DMS79 (cell line): Measurements from ENCODE around the gene SIRT6.
"Not testable (repeated sequence)": the region's sequence is repeated elsewhere in the genome, so short reads cannot be mapped to it uniquely, and the experiment has no call there.

ENCODE experiments used
- DNase-seq: peaks from one replicate; lab custom pipeline; 2025; lab: John Stamatoyannopoulos, UW

Gene SIRT6

GRCh38 chr19:4199699-4200293 is 17.4 kb upstream of the SIRT6 start:
- DNase-seq = no peak

- DNase-seq = no peak
These were observed 16.2 kb upstream of the SIRT6 start for GRCh38 chr19:4198467-4199126.

GRCh38 chr19:4197625-4198466 is 15.5 kb upstream of the SIRT6 start:
- no peak for DNase-seq

- no peak for DNase-seq
These were observed 14.9 kb upstream of the SIRT6 start for GRCh38 chr19:4197228-4197624.

- DNase-seq = no peak
These were observed 14.3 kb upstream of the SIRT6 start for GRCh38 chr19:4196587-4197148.

- DNase-seq = no peak
These were observed 13.6 kb upstream of the SIRT6 start for GRCh38 chr19:4196009-4196408.

- no peak for DNase-seq
These were observed 12.0 kb upstream of the SIRT6 start for GRCh38 chr19:4194353-4194752.

- DNase-seq = not testable (repeated sequence)
These were observed 10.2 kb upstream of the SIRT6 start for GRCh38 chr19:4192537-4192936.

- no peak for DNase-seq
These were observed 7.3 kb upstream of the SIRT6 start for GRCh38 chr19:4189641-4190040.

GRCh38 chr19:4187313-4188122 is 5.2 kb upstream of the SIRT6 start:
- no peak for DNase-seq

GRCh38 chr19:4186087-4186993 is 4.0 kb upstream of the SIRT6 start:
- DNase-seq = peak; percentile 20

- DNase-seq = no peak
These were observed 3.2 kb upstream of the SIRT6 start for GRCh38 chr19:4185413-4186086.

GRCh38 chr19:4184718-4185352 is 2.5 kb upstream of the SIRT6 start:
- no peak for DNase-seq

GRCh38 chr19:4183967-4184717 is 1.8 kb upstream of the SIRT6 start:
- DNase-seq = peak; percentile 42

GRCh38 chr19:4181053-4181508 is 1.3 kb downstream of the SIRT6 start:
- DNase-seq = no peak

GRCh38 chr19:4178990-4179389 is 3.4 kb downstream of the SIRT6 start:
- no peak for DNase-seq

- DNase-seq = no peak
These were observed 5.2 kb downstream of the SIRT6 start for GRCh38 chr19:4177146-4177545.

- DNase-seq = no peak
These were observed 6.8 kb downstream of the SIRT6 start for GRCh38 chr19:4175669-4175931.
